ENCODE measurements around the gene SLC39A11.

SLC39A11 gene

GRCh38 chr17:72658675-72659074 lies 433.8 kb downstream of the SLC39A11 start:
- H3K4me3 Mint-ChIP-seq, result no peak overlapping the region
- H3K36me3 Mint-ChIP-seq (ENCODE audit: low read depth), result no peaks in the 10 kb centered on the region

GRCh38 chr17:72657467-72658317 lies 434.8 kb downstream of the SLC39A11 start:
- Mint-ChIP-seq H3K36me3 (ENCODE audit: low read depth) (no peaks in the 10 kb centered on the region), H3K9me3 (no peaks in the 10 kb centered on the region), H3K27ac (no peak overlapping the region), H3K4me1 (no peaks in the 10 kb centered on the region), H3K27me3 (ENCODE audit: low read depth) (peaks cover 3% of the 10 kb centered on the region), H3K4me3 (no peak overlapping the region)
- no peak for TF ChIP-seq CTCF (IDR thresholded peaks at IDR 0.05; ENCODE audit: unreplicated experiment in 3 of 3)

More at GRCh38 chr17:72658675-72659074, 433.8 kb downstream of the SLC39A11 start:
- H3K27ac Mint-ChIP-seq, result no peak overlapping the region
- no peaks in the 10 kb centered on the region for H3K27me3 Mint-ChIP-seq (ENCODE audit: low read depth)
- H3K9me3 Mint-ChIP-seq, result no peaks in the 10 kb centered on the region
- TF ChIP-seq CTCF (IDR thresholded peaks at IDR 0.05; ENCODE audit: unreplicated experiment in 3 of 3), result no peak
- no peaks in the 10 kb centered on the region for H3K4me1 Mint-ChIP-seq

GRCh38 chr17:72656130-72656763 lies 436.2 kb downstream of the SLC39A11 start:
- H3K27ac Mint-ChIP-seq, result no peak overlapping the region
- no peaks in the 10 kb centered on the region for H3K9me3 Mint-ChIP-seq

GRCh38 chr17:72654706-72655105 lies 437.8 kb downstream of the SLC39A11 start:
- Mint-ChIP-seq H3K27me3 (ENCODE audit: low read depth) (peaks cover 3% of the 10 kb centered on the region), H3K27ac (no peak overlapping the region), H3K9me3 (no peaks in the 10 kb centered on the region), H3K36me3 (ENCODE audit: low read depth) (no peaks in the 10 kb centered on the region), H3K4me1 (no peaks in the 10 kb centered on the region), H3K4me3 (no peak overlapping the region)
- no peak for TF ChIP-seq CTCF (IDR thresholded peaks at IDR 0.05; ENCODE audit: unreplicated experiment in 3 of 3)

More at GRCh38 chr17:72656130-72656763, 436.2 kb downstream of the SLC39A11 start:
- Mint-ChIP-seq H3K27me3 (ENCODE audit: low read depth) (peaks cover 3% of the 10 kb centered on the region), H3K4me1 (no peaks in the 10 kb centered on the region), H3K4me3 (no peak overlapping the region), H3K36me3 (ENCODE audit: low read depth) (no peaks in the 10 kb centered on the region)
- TF ChIP-seq CTCF (IDR thresholded peaks at IDR 0.05; ENCODE audit: unreplicated experiment in 3 of 3), result no peak

GRCh38 chr17:72651988-72652387 lies 440.5 kb downstream of the SLC39A11 start:
- Mint-ChIP-seq H3K9me3 (no peaks in the 10 kb centered on the region), H3K4me1 (no peaks in the 10 kb centered on the region), H3K4me3 (no peak overlapping the region), H3K27me3 (ENCODE audit: low read depth) (peaks cover 3% of the 10 kb centered on the region), H3K27ac (no peak overlapping the region), H3K36me3 (ENCODE audit: low read depth) (no peaks in the 10 kb centered on the region)
- TF ChIP-seq CTCF (IDR thresholded peaks at IDR 0.05; ENCODE audit: unreplicated experiment in 3 of 3), result no peak
